ENCODE data around the gene HDLBP.

GRCh38 chr2:241232736-241233575, 82.5 kb downstream of the HDLBP start:
- TF ChIP-seq POLR2A (IDR thresholded peaks at IDR 0.05) (no peak), CTCF (IDR thresholded peaks at IDR 0.05) (no peak)
